Measurements from ENCODE around the gene CDK14. TPM values are rescaled to one million over a fixed set of nuclear protein-coding genes. Genes with fewer than 3 reads are reported as not detected.

The CDK14 gene
- total RNA-seq, 4 donors from 2014 or later = 3.5 to 5.1 (median 3.9) TPM

DNA sequence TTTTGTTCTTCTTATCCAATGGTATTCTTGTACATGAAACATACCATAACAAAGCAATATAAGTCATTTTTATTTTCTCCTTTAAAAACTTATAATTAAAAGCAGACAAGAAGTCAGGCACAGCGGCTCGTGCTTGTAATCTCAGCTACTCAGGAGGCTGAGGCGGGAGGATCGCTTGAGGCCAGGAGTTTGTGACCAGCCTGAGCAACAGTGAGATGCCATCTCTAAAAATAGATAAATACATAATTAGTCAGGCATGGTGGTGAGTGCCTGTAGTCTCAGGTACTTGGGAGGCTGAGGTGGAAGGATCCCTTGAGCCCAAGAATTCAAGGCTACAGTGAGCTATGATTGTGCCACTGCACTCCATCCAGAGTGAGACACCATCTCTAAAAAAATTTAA, 473.0 kb downstream of the CDK14 start:
- WGBS = 91% methylated on average over 4 of the region's 4 CpGs
- TF ChIP-seq POLR2A (IDR thresholded peaks at IDR 0.05) (no peak), CTCF (IDR thresholded peaks at IDR 0.05) (no peak), POLR2AphosphoS5 (IDR thresholded peaks at IDR 0.05) (no peak), EP300 (IDR thresholded peaks at IDR 0.05) (no peak)
- H3K36me3 ChIP-seq = no peaks in the 10 kb centered on the region
- no peaks in the 10 kb centered on the region for H3K9me3 ChIP-seq
- no peaks in the 10 kb centered on the region for H3K27me3 ChIP-seq
- no peak overlapping the region for H3K4me3 ChIP-seq
- H3K4me1 ChIP-seq = no peaks in the 10 kb centered on the region
- DNase-seq (ENCODE audit: low spot score in 2 of 2) = no peak
- no peak overlapping the region for H3K27ac ChIP-seq

DNA sequence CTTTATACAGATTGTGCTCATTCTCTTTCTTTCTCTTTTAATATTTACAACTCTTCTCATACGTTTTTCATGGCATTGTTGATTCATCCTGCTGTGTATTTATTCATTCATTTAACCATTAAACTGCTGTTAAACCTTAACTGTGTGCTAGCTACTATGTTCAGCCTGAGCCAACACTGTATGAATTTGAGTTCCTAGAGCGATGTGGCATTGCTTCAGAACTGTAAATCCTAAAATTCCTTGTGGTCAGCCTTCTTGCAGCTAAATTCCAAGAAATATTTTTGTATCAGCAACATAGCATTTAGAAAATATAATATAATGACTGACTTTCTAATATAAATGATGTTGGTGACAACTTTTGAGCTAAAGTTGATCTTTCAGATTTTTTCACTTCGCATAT, 483.4 kb downstream of the CDK14 start:
- WGBS = 51% methylated on average over 3 of the region's 3 CpGs
- no peak for TF ChIP-seq CTCF (IDR thresholded peaks at IDR 0.05)
- no peak for TF ChIP-seq POLR2A (IDR thresholded peaks at IDR 0.05)
- TF ChIP-seq POLR2AphosphoS5 (IDR thresholded peaks at IDR 0.05) = no peak
- no peak for TF ChIP-seq EP300 (IDR thresholded peaks at IDR 0.05)

GRCh38 chr7:91080351-91080750, 484.2 kb downstream of the CDK14 start:
- H3K36me3 ChIP-seq = no peaks in the 10 kb centered on the region
- 79% methylated on average over 3 of the region's 3 CpGs for WGBS
- DNase-seq (ENCODE audit: low spot score in 2 of 2) = no peak
- H3K9me3 ChIP-seq = no peaks in the 10 kb centered on the region
- H3K27me3 ChIP-seq = no peaks in the 10 kb centered on the region
- TF ChIP-seq CTCF (IDR thresholded peaks at IDR 0.05) (no peak), POLR2A (IDR thresholded peaks at IDR 0.05) (no peak), POLR2AphosphoS5 (IDR thresholded peaks at IDR 0.05) (no peak), EP300 (IDR thresholded peaks at IDR 0.05) (no peak)
- peaks cover 13% of the 10 kb centered on the region for H3K4me1 ChIP-seq
- no peak overlapping the region for H3K4me3 ChIP-seq
- H3K27ac ChIP-seq = no peak overlapping the region

More for the DNA sequence above, 483.4 kb downstream of the CDK14 start:
- Histone ChIP-seq H3K36me3 (no peaks in the 10 kb centered on the region), H3K4me1 (peaks cover 13% of the 10 kb centered on the region), H3K27ac (no peak overlapping the region), H3K27me3 (no peaks in the 10 kb centered on the region), H3K4me3 (no peak overlapping the region), H3K9me3 (no peaks in the 10 kb centered on the region)
- no peak for DNase-seq (ENCODE audit: low spot score in 2 of 2)

- DNase-seq (ENCODE audit: low spot score in 2 of 2) = no peak
- Histone ChIP-seq H3K4me3 (no peak overlapping the region), H3K9me3 (no peaks in the 10 kb centered on the region), H3K4me1 (peaks cover 13% of the 10 kb centered on the region), H3K27ac (no peak overlapping the region), H3K36me3 (no peaks in the 10 kb centered on the region), H3K27me3 (no peaks in the 10 kb centered on the region)
- 24% methylated on average over 3 of the region's 3 CpGs for WGBS
- TF ChIP-seq EP300 (IDR thresholded peaks at IDR 0.05) (no peak), POLR2A (IDR thresholded peaks at IDR 0.05) (no peak), POLR2AphosphoS5 (IDR thresholded peaks at IDR 0.05) (no peak), CTCF (IDR thresholded peaks at IDR 0.05) (no peak)
These were observed 485.9 kb downstream of the CDK14 start for GRCh38 chr7:91082038-91082437.

GRCh38 chr7:91082852-91083495, 486.9 kb downstream of the CDK14 start:
- Histone ChIP-seq H3K9me3 (no peaks in the 10 kb centered on the region), H3K27me3 (no peaks in the 10 kb centered on the region), H3K27ac (no peak overlapping the region), H3K4me1 (peaks cover 13% of the 10 kb centered on the region), H3K4me3 (no peak overlapping the region), H3K36me3 (no peaks in the 10 kb centered on the region)
- DNase-seq (ENCODE audit: low spot score in 2 of 2) = no peak
- WGBS = 53% methylated on average over 2 of the region's 2 CpGs
- TF ChIP-seq POLR2AphosphoS5 (IDR thresholded peaks at IDR 0.05) (no peak), EP300 (IDR thresholded peaks at IDR 0.05) (no peak), POLR2A (IDR thresholded peaks at IDR 0.05) (no peak), CTCF (IDR thresholded peaks at IDR 0.05) (peak in 1 of 2 donors; percentile 49)
